ENCODE measurements around the gene OVOL2. TPM values are rescaled to one million over a fixed set of nuclear protein-coding genes. Genes with fewer than 3 reads are reported as not detected.

OVOL2 gene
- total and polyA plus RNA-seq, 2 donors (not counting 1 experiment from before 2014, with no cell fraction given), result not detected

GRCh38 chr20:18032977-18033892 lies 24.5 kb downstream of the OVOL2 start:
- H3K36me3 ChIP-seq (replicated peaks in 1 of 2; ENCODE audit: control extremely low read depth in 1 of 2, control insufficient read depth in 1 of 2, extremely low read depth in 1 of 2, insufficient read depth in 2 of 2, low read length in 1 of 2), result no peaks in the 10 kb centered on the region
- Mint-ChIP-seq H3K4me3 (no peak overlapping the region), H3K9me3 (ENCODE audit: insufficient read depth) (no peaks in the 10 kb centered on the region), H3K27ac (no peak overlapping the region), H3K4me1 (no peaks in the 10 kb centered on the region), H3K27me3 (peaks cover 16% of the 10 kb centered on the region)
- no peaks in the 10 kb centered on the region for H4K20me1 ChIP-seq (ENCODE audit: control insufficient read depth, insufficient read depth, low read length, poor library complexity, severe bottlenecking)
- no peak overlapping the region for H3K4me2 ChIP-seq (replicated peaks; ENCODE audit: low read depth, low read length, poor library complexity, severe bottlenecking)
- ATAC-seq (ENCODE audit: low read depth) (no peak), DNase-seq (no peak)
- H3K4me1 ChIP-seq (ENCODE audit: control insufficient read depth in 2 of 2, insufficient read depth in 2 of 2, low read length in 2 of 2), result no peaks in the 10 kb centered on the region
- ChIA-PET CTCF (no interaction called here), POLR2A (no interaction called here)
- H3K9me3 ChIP-seq (ENCODE audit: control extremely low read depth in 1 of 3, control insufficient read depth in 2 of 3, insufficient read depth in 1 of 3, low read length in 2 of 3), result no peaks in the 10 kb centered on the region
- no peak overlapping the region for H2AFZ ChIP-seq (ENCODE audit: insufficient read depth, low read depth, low read length, poor library complexity, severe bottlenecking)
- H3K9ac ChIP-seq (ENCODE audit: low read length), result no peak overlapping the region
- H3K79me2 ChIP-seq (ENCODE audit: control insufficient read depth, insufficient read depth, low read length), result no peaks in the 10 kb centered on the region
- H3K27me3 ChIP-seq (replicated peaks in 1 of 4; ENCODE audit: control extremely low read depth in 1 of 4, control insufficient read depth in 3 of 4, insufficient read depth in 4 of 4, low read length in 3 of 4), result peaks cover 0 to 4% (median 0%) of the 10 kb centered on the region in 4 experiments
- 89% methylated on average over 8 of the region's 17 CpGs for WGBS (ENCODE audit: insufficient coverage)
- H3K27ac ChIP-seq (ENCODE audit: low read length in 2 of 2), result no peak overlapping the region
- TF ChIP-seq EZH2 (IDR thresholded peaks at IDR 0.05; ENCODE audit: borderline replicate concordance, insufficient read depth, low read depth, low read length, poor library complexity, severe bottlenecking), result no peak
- TF ChIP-seq, protein P1, sequence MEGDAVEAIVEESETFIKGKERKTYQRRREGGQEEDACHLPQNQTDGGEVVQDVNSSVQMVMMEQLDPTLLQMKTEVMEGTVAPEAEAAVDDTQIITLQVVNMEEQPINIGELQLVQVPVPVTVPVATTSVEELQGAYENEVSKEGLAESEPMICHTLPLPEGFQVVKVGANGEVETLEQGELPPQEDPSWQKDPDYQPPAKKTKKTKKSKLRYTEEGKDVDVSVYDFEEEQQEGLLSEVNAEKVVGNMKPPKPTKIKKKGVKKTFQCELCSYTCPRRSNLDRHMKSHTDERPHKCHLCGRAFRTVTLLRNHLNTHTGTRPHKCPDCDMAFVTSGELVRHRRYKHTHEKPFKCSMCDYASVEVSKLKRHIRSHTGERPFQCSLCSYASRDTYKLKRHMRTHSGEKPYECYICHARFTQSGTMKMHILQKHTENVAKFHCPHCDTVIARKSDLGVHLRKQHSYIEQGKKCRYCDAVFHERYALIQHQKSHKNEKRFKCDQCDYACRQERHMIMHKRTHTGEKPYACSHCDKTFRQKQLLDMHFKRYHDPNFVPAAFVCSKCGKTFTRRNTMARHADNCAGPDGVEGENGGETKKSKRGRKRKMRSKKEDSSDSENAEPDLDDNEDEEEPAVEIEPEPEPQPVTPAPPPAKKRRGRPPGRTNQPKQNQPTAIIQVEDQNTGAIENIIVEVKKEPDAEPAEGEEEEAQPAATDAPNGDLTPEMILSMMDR (IDR thresholded peaks at IDR 0.05), result no peak
- intact Hi-C loops (cut with micrococcal nuclease), result no loop called here
- H3K4me3 ChIP-seq (ENCODE audit: control extremely low read depth in 1 of 5, extremely low read depth in 1 of 5, insufficient read depth in 1 of 5, low read depth in 2 of 5, low read length in 4 of 5), result no peak overlapping the region

- Histone ChIP-seq H3K27ac (ENCODE audit: low read length in 2 of 2) (no peak overlapping the region), H3K4me2 (replicated peaks; ENCODE audit: low read depth, low read length, poor library complexity, severe bottlenecking) (no peak overlapping the region), H3K27me3 (replicated peaks in 1 of 4; ENCODE audit: control extremely low read depth in 1 of 4, control insufficient read depth in 3 of 4, insufficient read depth in 4 of 4, low read length in 3 of 4) (no peaks in the 10 kb centered on the region), H3K9me3 (ENCODE audit: control extremely low read depth in 1 of 3, control insufficient read depth in 2 of 3, insufficient read depth in 1 of 3, low read length in 2 of 3) (no peaks in the 10 kb centered on the region), H4K20me1 (ENCODE audit: control insufficient read depth, insufficient read depth, low read length, poor library complexity, severe bottlenecking) (no peaks in the 10 kb centered on the region), H3K4me3 (ENCODE audit: control extremely low read depth in 1 of 5, extremely low read depth in 1 of 5, insufficient read depth in 1 of 5, low read depth in 2 of 5, low read length in 4 of 5) (no peak overlapping the region), H2AFZ (ENCODE audit: insufficient read depth, low read depth, low read length, poor library complexity, severe bottlenecking) (no peak overlapping the region), H3K4me1 (ENCODE audit: control insufficient read depth in 2 of 2, insufficient read depth in 2 of 2, low read length in 2 of 2) (no peaks in the 10 kb centered on the region), H3K79me2 (ENCODE audit: control insufficient read depth, insufficient read depth, low read length) (no peaks in the 10 kb centered on the region), H3K36me3 (replicated peaks in 1 of 2; ENCODE audit: control extremely low read depth in 1 of 2, control insufficient read depth in 1 of 2, extremely low read depth in 1 of 2, insufficient read depth in 2 of 2, low read length in 1 of 2) (no peaks in the 10 kb centered on the region), H3K9ac (ENCODE audit: low read length) (no peak overlapping the region)
- H3K27me3 Mint-ChIP-seq, result peaks cover 11% of the 10 kb centered on the region
- H3K27ac Mint-ChIP-seq, result no peak overlapping the region
- no peaks in the 10 kb centered on the region for H3K4me1 Mint-ChIP-seq
- H3K9me3 Mint-ChIP-seq (ENCODE audit: insufficient read depth), result no peaks in the 10 kb centered on the region
- ATAC-seq (ENCODE audit: low read depth) (no peak), DNase-seq (no peak)
- ChIA-PET POLR2A (no interaction called here), CTCF (no interaction called here)
- intact Hi-C loops (cut with micrococcal nuclease), result no loop called here
- H3K4me3 Mint-ChIP-seq, result no peak overlapping the region
- no peak for TF ChIP-seq EZH2 (IDR thresholded peaks at IDR 0.05; ENCODE audit: borderline replicate concordance, insufficient read depth, low read depth, low read length, poor library complexity, severe bottlenecking)
- TF ChIP-seq, protein P1 (IDR thresholded peaks at IDR 0.05), result no peak
- WGBS (ENCODE audit: insufficient coverage), result 96% methylated on average over 2 of the region's 7 CpGs
Measured at GRCh38 chr20:18031888-18032509, 25.7 kb downstream of the OVOL2 start.
